GM12878 (cell line): ENCODE results near the gene RNU6-9.

ENCODE experiments used
- CHD1 ChIP-seq: IDR thresholded peaks from 2 replicates; pipeline ENCODE4 v1.6.1; 2012; ENCODE audit warnings: low read depth, low read length, improper control_type of control experiment
- CREB1 ChIP-seq: IDR thresholded peaks from 2 replicates; pipeline ENCODE4 v1.6.1; 2012; ENCODE audit warnings: low read depth, mild to moderate bottlenecking, inconsistent platforms
- MAX ChIP-seq: IDR thresholded peaks from 2 replicates; pipeline ENCODE4 v1.6.1; 2012; ENCODE audit warnings: low read depth, low read length, improper control_type of control experiment
- NFIC ChIP-seq: IDR thresholded peaks from 2 replicates; pipeline ENCODE4 v1.6.1; 2012; ENCODE audit warnings: low read depth, mild to moderate bottlenecking, inconsistent platforms, low read length, moderate library complexity
- PBX3 ChIP-seq: IDR thresholded peaks from 2 replicates; pipeline ENCODE4 v1.6.1; 2011; ENCODE audit warnings: mild to moderate bottlenecking, low read depth, low read length, moderate library complexity; ENCODE audit not compliant: insufficient replicate concordance
- PKNOX1 ChIP-seq: fragments of 450-650 bp; IDR thresholded peaks from 2 replicates; pipeline ENCODE4 v1.6.1; 2016; ENCODE audit warnings: mild to moderate bottlenecking
- POLR2A ChIP-seq: IDR thresholded peaks from 2 replicates; pipeline ENCODE4 v1.6.1; 2011; ENCODE audit warnings: low read depth, mild to moderate bottlenecking, low read length
- POLR2AphosphoS5 ChIP-seq: IDR thresholded peaks from 2 replicates; pipeline ENCODE4 v1.6.1; 2011; ENCODE audit warnings: mild to moderate bottlenecking, low read length, inconsistent platforms
- RAD21 ChIP-seq: IDR thresholded peaks from 2 replicates; pipeline ENCODE4 v1.6.1; 2011; ENCODE audit warnings: mild to moderate bottlenecking, low read depth, low read length, moderate library complexity; ENCODE audit not compliant: insufficient read depth
- TAF1 ChIP-seq: IDR thresholded peaks from 2 replicates; pipeline ENCODE4 v1.6.1; 2011; ENCODE audit warnings: mild to moderate bottlenecking, low read depth, low read length, borderline replicate concordance
- ZNF274 ChIP-seq: IDR thresholded peaks from one replicate; pipeline ENCODE4 v1.8.0; 2011; ENCODE audit not compliant: insufficient read length, insufficient read depth
- TF ChIP-seq, protein P1 (sequence below), 3 experiments: IDR thresholded peaks in 2 of 3; conservative IDR thresholded peaks in 1 of 3; 2 replicates each; pipeline ENCODE4 v1.5.1; 2011; ENCODE audit warnings: low read depth in 3 of 3, low read length in 3 of 3, mild to moderate bottlenecking in 3 of 3, control low read depth in 2 of 3, moderate library complexity in 2 of 3, inconsistent platforms in 1 of 3, mixed read lengths in 1 of 3; ENCODE audit not compliant: control insufficient read depth in 2 of 3, insufficient read depth in 1 of 3; ENCODE audit errors: extremely low read depth in 1 of 3
- TF ChIP-seq, protein P2 (sequence below): fragments of 450-650 bp; IDR thresholded peaks from 2 replicates; pipeline ENCODE4 v1.6.1; 2017; ENCODE audit warnings: antibody characterized with exemption, mild to moderate bottlenecking, moderate library complexity

GRCh38 chr19:873084-873483 is 20.2 kb upstream of the RNU6-9 start:
- TF ChIP-seq TAF1 (no peak), PBX3 (no peak), RAD21 (no peak), CHD1 (no peak), CREB1 (no peak), POLR2AphosphoS5 (no peak), PKNOX1 (no peak), POLR2A (no peak), ZNF274 (no peak), NFIC (no peak), MAX (no peak)
- TF ChIP-seq, protein P1, sequence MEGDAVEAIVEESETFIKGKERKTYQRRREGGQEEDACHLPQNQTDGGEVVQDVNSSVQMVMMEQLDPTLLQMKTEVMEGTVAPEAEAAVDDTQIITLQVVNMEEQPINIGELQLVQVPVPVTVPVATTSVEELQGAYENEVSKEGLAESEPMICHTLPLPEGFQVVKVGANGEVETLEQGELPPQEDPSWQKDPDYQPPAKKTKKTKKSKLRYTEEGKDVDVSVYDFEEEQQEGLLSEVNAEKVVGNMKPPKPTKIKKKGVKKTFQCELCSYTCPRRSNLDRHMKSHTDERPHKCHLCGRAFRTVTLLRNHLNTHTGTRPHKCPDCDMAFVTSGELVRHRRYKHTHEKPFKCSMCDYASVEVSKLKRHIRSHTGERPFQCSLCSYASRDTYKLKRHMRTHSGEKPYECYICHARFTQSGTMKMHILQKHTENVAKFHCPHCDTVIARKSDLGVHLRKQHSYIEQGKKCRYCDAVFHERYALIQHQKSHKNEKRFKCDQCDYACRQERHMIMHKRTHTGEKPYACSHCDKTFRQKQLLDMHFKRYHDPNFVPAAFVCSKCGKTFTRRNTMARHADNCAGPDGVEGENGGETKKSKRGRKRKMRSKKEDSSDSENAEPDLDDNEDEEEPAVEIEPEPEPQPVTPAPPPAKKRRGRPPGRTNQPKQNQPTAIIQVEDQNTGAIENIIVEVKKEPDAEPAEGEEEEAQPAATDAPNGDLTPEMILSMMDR (IDR thresholded peaks at IDR 0.05 in 2 of 3, conservative IDR thresholded peaks at IDR 0.05 in 1 of 3; ENCODE audit: control insufficient read depth in 2 of 3, extremely low read depth in 1 of 3, insufficient read depth in 1 of 3, low read depth in 3 of 3, low read length in 3 of 3): no peak
- TF ChIP-seq, protein P2, sequence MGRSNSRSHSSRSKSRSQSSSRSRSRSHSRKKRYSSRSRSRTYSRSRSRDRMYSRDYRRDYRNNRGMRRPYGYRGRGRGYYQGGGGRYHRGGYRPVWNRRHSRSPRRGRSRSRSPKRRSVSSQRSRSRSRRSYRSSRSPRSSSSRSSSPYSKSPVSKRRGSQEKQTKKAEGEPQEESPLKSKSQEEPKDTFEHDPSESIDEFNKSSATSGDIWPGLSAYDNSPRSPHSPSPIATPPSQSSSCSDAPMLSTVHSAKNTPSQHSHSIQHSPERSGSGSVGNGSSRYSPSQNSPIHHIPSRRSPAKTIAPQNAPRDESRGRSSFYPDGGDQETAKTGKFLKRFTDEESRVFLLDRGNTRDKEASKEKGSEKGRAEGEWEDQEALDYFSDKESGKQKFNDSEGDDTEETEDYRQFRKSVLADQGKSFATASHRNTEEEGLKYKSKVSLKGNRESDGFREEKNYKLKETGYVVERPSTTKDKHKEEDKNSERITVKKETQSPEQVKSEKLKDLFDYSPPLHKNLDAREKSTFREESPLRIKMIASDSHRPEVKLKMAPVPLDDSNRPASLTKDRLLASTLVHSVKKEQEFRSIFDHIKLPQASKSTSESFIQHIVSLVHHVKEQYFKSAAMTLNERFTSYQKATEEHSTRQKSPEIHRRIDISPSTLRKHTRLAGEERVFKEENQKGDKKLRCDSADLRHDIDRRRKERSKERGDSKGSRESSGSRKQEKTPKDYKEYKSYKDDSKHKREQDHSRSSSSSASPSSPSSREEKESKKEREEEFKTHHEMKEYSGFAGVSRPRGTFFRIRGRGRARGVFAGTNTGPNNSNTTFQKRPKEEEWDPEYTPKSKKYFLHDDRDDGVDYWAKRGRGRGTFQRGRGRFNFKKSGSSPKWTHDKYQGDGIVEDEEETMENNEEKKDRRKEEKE: no peak
